HG02623 (cell line): ENCODE results near the gene M6PR.
"Not testable (repeated sequence)": the region's sequence is repeated elsewhere in the genome, so short reads cannot be mapped to it uniquely, and the experiment has no call there.

Experiments
- ATAC-seq: cut with Tn5 transposase; IDR thresholded peaks from one replicate; pipeline ENCODE4 v1.9.1; 2021; ENCODE audit warnings: moderate library complexity; ENCODE audit not compliant: unreplicated experiment

The M6PR gene

DNA sequence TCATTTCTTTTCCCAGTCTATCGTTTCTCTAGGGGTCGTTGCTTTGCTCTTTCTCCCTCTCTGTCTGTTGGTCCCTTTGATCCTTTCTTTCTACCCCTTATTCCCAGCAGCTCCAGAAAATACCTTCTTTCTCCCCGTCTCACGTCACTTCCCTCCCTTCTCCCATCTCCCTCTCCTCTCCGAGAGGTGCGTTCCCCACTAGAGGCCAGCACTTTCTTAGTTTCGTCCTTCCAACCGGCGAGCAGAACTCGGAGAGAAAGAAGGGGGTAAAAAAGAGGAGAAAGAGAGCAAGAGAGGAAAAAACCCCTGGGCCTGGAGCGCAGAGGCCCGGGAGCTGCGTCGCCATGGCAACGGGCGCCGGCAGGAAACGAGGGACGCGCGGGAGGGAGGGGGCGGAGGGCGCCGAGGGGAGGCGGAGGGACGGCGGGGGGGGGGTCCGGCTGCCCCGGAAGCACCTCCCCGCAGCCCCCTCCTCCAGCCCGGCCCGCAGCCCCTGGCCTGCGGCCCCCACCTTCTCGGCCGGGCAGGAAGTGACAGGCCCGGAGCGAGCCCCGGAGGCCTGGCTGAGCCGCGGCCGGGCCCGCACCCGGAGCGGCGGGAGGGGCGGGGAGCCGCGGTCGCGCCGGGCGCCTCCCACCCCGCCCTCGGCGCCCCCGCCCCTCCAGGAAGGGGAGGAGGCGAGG lies 35.3 kb downstream of the M6PR start, which contains the start of gene PHC1:
Gene PHC1 (plus strand): TSS at position 477 of the 683 bp plus-strand sequence. CDS start 3,169 bp downstream, outside the sequence.
- peak; percentile 65 for ATAC-seq

DNA sequence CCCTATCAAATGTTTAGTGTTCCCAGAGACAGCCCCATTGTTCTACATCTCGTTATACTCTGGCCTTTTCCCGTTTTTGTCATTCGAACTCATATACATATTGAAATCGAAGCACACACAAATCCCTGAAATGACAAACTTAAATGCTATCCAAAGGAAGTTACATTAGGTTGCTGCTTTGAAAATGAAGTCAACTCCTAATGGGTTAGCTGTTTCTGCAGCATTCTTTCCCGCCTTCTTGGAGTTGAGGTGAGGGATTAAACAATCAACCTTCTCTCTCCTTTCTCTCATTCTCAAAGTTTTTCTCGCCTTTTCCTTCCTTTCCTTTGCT lies 35.8 kb downstream of the M6PR start:
- ATAC-seq = no peak

DNA sequence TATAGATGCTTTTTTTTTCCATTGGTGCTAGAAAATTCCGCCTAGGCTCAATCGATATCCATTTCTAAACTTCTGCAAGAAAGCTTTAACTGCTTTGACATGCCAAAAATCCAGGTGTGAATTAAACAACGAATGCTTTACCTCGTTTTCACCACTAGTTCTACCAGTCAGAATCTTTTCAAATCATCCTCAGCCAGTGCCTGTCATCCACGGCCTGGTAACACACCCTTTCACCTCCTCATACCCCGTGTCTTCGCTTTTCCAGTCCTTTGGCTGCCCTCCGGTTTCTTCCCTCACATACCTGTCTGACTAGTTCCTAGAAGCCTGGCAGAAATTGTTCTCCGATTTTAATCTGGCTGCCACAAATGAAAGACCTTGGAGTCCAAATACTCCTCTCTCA lies 36.5 kb downstream of the M6PR start:
- no peak for ATAC-seq

DNA sequence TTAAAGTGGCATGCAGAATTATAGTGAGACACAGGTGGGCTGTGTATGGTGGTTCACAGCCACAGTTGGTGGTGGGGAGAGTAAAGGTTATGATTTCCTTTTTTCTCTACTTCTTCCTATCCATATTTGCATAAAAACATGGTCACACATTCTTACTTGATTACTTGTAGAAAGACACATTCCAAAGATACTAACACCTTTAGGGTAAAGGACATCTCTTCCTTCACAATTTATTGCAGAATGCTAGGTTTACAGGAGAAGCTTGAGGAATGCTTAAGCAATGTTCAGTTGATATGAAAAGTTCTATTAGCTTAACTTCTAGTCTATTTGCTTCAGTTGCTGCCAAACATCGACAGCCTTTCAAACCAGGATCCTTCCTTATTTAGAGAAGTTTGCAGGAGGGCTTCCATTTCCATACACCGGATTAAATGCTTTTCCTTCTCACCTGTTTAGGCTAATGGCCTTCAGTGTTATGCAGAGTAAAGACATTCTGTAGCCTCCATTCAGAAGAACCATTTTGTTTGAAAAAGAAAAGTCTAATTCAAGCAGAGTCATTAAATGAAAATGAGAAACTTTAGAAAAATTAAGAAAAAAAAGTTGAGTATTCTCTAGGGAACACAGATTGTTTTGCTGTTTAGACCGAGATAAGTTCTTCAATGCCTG lies 37.7 kb downstream of the M6PR start:
- ATAC-seq = no peak

DNA sequence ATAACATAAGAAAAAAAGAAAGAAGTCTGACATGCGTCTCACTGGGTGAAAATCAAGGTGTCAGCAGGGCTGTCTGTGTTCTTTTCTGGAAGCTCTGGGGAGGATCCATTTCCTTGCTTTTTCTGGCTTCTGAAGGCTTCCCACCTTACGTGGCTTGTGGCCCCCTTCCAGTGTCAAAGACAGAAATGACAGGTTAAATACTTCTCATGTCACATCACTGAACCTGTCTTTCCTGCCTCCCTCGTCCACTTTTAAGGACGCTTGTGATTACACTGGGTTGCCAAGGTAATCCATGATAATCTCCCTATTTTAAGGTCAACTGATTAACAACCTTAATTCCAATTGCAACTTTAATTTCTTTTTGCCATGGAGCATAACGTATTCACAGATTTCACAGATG lies 39.7 kb downstream of the M6PR start:
- no peak for ATAC-seq

DNA sequence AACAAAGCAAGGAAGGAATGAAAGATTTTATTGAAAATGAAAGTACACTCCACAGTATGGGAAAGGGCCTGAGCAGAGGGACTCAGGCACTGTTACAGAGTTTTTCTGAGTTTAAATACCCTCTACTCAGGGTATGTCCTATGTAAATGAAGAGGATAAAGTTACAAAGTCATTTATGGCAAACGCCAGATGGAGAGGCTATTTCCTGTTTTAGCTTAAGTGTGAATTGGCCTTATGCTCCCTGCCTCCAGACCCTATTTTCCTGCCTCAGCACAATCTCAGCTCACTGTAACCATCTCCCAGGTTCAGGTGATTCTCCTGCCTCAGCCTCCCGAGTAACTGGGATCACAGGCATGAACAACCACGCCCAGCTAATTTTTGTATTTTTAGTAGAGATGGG lies 41.9 kb downstream of the M6PR start:
- no peak for ATAC-seq

DNA sequence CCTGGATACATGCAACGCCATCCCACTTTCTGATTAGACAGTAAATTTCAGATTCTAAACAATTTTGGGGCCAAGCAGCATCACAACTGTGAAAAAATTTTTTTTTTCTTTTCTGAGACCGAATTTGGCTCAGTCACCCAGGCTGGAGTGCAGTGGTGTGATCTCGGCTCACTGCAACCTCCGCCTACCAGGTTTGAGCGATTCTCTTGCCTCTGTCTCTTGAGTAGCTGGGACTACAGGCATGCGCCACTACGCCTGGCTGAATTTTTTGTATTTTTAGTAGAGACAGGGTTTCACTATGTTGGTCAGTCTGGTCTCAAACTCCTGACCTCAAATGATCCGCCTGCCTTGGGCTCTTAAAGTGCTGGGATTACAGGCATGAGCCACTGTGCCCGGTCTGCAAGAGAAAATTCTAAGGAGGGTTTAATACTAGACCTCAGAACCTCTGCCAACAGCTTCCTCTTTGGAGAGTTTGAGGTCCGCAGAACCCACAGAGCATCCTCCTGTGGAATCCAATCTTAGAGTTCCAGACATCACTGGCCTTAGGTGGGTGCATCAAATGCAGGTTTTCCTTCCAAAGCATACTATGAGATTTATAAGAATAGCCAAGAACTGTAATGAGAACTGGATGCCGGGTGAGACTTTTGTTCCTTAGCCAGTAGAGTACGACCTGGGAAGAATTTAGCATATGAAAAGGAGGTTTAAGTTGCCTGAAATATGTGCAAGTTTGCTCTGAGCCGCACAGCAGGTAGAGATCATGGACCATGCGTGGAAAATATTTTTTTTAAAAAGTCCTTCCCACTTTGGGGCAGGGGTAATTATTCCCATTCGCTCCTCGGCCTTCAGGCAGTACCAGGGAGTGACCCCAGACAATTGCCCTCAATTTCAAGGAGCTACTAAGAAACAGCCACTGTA lies 42.9 kb downstream of the M6PR start:
- no peak for ATAC-seq

DNA sequence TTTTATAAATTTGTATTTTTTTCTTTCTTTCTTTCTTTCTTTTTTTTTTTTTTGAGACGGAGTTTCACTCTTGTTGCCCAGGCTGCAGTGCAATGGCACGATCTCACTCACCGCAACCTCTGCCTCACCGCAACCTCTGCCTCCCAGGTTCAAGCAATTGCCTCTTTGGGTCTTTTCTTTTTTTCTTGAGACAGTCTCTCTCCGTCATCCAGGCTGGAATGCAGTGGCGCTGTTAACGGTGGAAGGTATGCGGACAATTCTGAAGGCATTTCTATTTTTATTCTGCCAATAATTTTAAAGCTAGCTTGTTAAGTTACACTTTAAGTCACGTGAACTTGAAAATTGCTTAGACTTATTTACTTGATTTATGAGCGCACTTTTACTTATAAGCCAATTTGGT lies 43.9 kb downstream of the M6PR start:
- no peak for ATAC-seq

DNA sequence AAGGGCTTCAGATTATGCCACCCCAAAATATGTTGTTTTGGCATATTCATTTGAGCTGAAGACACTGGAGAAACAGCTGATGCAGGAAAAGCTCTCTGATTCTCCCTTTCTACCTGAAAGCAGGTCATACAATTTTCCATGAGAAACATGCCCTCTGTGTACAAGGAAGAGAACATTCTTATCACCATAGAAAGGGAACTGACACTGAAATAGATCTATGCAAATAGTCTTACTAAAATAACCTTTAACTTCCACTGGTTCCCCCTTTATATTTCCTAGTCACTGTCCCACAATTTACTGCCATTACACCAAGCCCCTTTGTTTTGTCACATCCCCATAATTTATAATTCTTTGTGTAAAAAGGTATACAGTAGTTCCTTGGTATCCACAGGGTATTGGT lies 44.8 kb downstream of the M6PR start:
- ATAC-seq = no peak

DNA sequence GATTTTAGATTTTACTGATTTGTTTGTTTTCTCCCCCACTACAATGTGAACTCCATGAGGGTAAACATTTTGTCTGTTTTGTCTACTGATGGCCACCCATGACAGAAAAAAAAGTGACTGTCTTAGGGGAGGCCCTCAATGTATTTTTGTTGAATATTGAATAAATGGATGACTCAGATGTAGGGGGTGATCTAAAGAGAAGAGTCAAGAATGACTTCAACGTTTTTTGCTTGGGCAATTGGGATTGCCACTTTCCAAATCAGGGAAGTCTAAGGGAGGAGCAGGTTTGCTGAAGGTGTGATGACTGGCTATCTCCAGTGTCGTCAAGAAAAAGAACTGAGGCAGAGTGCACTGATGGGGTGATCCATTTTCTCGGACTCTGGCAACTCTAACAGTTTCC lies 45.8 kb downstream of the M6PR start:
- no peak for ATAC-seq

DNA sequence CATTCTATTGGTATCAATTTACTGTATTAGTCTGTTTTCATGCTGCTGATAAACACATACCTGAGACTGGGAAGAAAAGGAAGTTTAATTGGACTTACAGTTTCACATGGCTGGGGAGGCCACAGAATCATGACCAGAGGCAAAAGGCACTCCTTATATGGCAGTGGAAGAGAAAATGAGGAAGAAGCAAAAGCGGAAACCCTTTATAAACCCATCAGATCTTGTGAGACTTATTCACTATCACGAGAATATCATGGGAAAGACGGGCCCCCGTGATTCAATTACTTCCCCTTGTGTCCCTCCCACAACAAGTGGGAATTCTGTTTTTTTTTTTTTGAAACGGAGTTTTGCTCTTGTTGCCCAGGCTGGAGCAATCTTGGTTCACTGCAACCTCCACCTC lies 46.7 kb downstream of the M6PR start:
- ATAC-seq = not testable (repeated sequence)

DNA sequence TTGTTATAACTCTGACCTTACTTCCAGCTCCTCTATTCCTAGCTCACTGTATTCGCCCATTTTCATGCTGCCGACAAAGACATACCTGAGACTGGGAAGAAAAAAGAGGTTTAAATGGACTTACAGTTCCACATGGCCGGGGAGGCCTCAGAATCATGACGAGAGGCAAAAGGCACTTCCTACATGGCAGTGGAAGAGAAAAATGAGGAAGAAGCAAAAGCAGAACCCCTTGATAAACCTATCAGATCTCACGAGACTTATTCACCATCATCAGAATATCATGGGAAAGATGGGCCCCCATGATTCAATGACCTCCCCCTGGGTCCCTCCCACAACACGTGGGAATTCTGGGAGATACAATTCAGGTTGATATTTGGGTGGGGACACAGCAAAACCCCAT lies 49.6 kb downstream of the M6PR start:
- ATAC-seq = no peak

DNA sequence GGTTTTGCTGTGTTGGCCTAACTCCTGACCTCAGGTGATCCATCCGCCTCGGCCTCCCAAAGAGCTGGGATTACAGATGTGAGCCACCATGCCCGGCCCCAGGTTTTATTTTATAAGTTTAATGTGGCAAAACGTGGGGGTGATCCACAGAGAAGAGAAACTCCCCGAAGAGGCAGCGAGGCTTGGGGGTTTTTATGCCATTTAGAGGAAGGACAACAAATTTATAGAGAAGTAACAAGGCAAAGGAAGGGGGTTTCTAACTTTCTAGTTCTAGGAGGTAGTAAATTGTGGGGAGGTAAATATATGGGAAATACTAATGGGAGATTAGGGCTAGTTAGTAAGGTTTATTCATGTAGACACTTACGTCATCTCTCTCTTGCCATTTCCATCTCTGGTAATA lies 52.4 kb downstream of the M6PR start:
- no peak for ATAC-seq

DNA sequence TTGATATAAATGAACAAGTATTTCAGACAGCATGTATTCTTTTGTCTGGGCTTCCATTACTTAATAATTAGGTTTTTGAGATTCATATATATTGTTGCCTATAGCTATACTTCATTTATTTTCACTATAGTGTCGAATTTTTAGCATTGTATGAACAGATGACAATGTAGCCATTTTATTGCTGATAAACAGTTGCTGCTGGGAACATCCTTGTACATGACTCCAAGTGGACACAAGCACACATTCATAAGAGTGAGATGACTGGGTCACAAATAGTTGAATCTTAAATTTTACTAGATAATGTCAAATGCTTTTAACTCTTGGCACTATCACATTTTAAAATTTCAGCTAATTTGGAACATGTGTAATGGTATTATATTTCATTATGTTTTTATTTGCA lies 54.5 kb downstream of the M6PR start:
- ATAC-seq = no peak

DNA sequence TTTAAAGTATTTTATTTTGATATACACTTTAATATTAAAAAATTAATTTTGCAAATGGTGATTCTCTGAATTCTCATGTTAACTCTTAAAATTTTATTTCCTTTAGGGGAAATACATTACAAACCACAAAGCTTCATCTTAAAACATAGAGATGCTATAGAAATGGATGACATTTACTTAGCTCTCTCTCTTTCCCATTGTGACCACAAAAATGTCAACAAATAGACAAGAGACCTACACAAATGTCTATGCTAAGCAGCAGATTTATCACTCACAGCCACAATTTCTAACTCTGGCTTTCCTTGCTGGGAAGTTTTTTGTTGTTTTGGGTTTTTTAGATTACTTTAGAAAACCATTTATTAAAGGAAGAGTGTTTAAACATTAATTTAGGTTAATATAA lies 55.1 kb downstream of the M6PR start:
- ATAC-seq = no peak

DNA sequence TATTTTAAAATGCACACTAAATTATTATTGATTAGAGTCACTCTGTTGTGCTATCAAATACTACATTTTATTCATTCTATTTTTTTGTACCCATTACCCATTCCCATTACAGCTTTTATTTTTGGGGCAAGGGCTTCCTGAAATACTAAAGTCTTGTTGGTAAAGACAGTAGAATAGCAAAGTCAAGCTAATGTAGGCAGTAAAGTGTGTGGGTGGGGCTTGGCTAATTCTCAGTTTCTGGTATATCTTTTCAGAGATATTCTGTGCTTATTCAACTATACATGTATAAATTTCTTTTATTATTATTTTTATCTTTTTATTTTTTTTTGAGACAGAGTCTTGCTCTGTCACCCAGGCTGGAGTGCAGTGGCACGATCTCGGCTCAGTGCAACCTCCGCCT lies 57.5 kb downstream of the M6PR start:
- ATAC-seq = no peak
